Ovary (tissue), 3 donors: ENCODE data around the gene SRPK1.

Experiments
- CTCF ChIP-seq, 3 donors: fragments of 450-650 bp in 2 of 3; fragments of 200-600 bp in 1 of 3; IDR thresholded peaks; one replicate each; pipeline versions ENCODE4 v1.5.1 to v1.8.0; 2016 to 2022; ENCODE audit warnings: antibody characterized with exemption in 3 of 3, mild to moderate bottlenecking in 1 of 3
- POLR2A ChIP-seq: fragments of 450-650 bp; IDR thresholded peaks from one replicate; pipeline ENCODE4 v1.6.1; 2017; ENCODE audit warnings: antibody characterized with exemption, mild to moderate bottlenecking, moderate library complexity
- donor health status: DM: no; HTN: no; CAD: no.

- no peak for TF ChIP-seq CTCF (IDR thresholded peaks at IDR 0.05)
- no peak for TF ChIP-seq POLR2A
Measured at GRCh38 chr6:35919085-35919826, 1.6 kb downstream of the SRPK1 start.
